RWPE2 (cell line): Measurements from ENCODE around the gene MYOCD.
"Not testable (repeated sequence)": the region's sequence is repeated elsewhere in the genome, so short reads cannot be mapped to it uniquely, and the experiment has no call there.

Source experiments
- ATAC-seq: fragments of 200-7000 bp; cut with Tn5 transposase; 3 replicates; pipeline ENCODE4 v1.9.1; 2021; ENCODE audit warnings: low read depth
- DNase-seq: peaks from one replicate; pipeline ENCODE4 v3.0.0-alpha.2; 2020; ENCODE audit warnings: low spot score
- H3K27ac ChIP-seq: fragments of 450-650 bp; 2 replicates; pipeline ENCODE4 v1.5.1; 2017; ENCODE audit warnings: mild to moderate bottlenecking; ENCODE audit not compliant: poor library complexity, severe bottlenecking
- H3K27me3 ChIP-seq: fragments of 250-450 bp; sonication (Bioruptor Pico); 2 replicates; pipeline ENCODE4 v1.5.1; 2021; ENCODE audit warnings: mild to moderate bottlenecking, moderate library complexity; ENCODE audit not compliant: insufficient read depth, poor library complexity, severe bottlenecking
- H3K36me3 ChIP-seq: fragments of 250-450 bp; sonication (Bioruptor Pico); 2 replicates; pipeline ENCODE4 v1.5.1; 2020; ENCODE audit warnings: low read depth, mild to moderate bottlenecking, moderate library complexity
- H3K4me1 ChIP-seq: fragments of 250-450 bp; sonication (Bioruptor Pico); 2 replicates; pipeline ENCODE4 v1.5.1; 2021; ENCODE audit warnings: mild to moderate bottlenecking, moderate library complexity; ENCODE audit not compliant: insufficient read depth, poor library complexity, severe bottlenecking
- H3K4me3 ChIP-seq: fragments of 250-450 bp; sonication (Bioruptor Pico); 2 replicates; pipeline ENCODE4 v1.5.1; 2021; ENCODE audit warnings: mild to moderate bottlenecking, moderate library complexity; ENCODE audit not compliant: severe bottlenecking
- H3K9me3 ChIP-seq: fragments of 250-450 bp; sonication (Bioruptor Pico); 2 replicates; pipeline ENCODE4 v1.5.1; 2021; ENCODE audit warnings: mild to moderate bottlenecking, moderate library complexity; ENCODE audit not compliant: severe bottlenecking
- CTCF ChIP-seq: fragments of 450-650 bp; IDR thresholded peaks from one replicate; pipeline ENCODE4 v1.5.1; 2017; ENCODE audit warnings: mild to moderate bottlenecking, moderate library complexity; ENCODE audit not compliant: poor library complexity, severe bottlenecking

Gene MYOCD

GRCh38 chr17:12627177-12627629 lies 38.5 kb upstream of the MYOCD start:
- H3K27ac ChIP-seq = peak overlapping the region; percentile 48
- peaks cover 8% of the 10 kb centered on the region for H3K4me1 ChIP-seq
- H3K4me3 ChIP-seq = no peak overlapping the region
- DNase-seq (peak; percentile 75), ATAC-seq (peak; percentile 88)
- no peaks in the 10 kb centered on the region for H3K27me3 ChIP-seq
- TF ChIP-seq CTCF = no peak
- H3K9me3 ChIP-seq = no peaks in the 10 kb centered on the region
- H3K36me3 ChIP-seq = no peaks in the 10 kb centered on the region

GRCh38 chr17:12627781-12628451 lies 37.8 kb upstream of the MYOCD start:
- Histone ChIP-seq H3K27ac (peak overlapping the region; percentile 48), H3K9me3 (no peaks in the 10 kb centered on the region), H3K4me3 (no peak overlapping the region), H3K4me1 (peaks cover 8% of the 10 kb centered on the region), H3K27me3 (no peaks in the 10 kb centered on the region), H3K36me3 (no peaks in the 10 kb centered on the region)
- ATAC-seq (peak; percentile 38), DNase-seq (no peak)
- TF ChIP-seq CTCF = no peak

GRCh38 chr17:12631076-12631475 lies 34.6 kb upstream of the MYOCD start:
- no peaks in the 10 kb centered on the region for H3K36me3 ChIP-seq
- H3K27me3 ChIP-seq = no peaks in the 10 kb centered on the region
- no peak for ATAC-seq
- no peak for TF ChIP-seq CTCF
- DNase-seq = no peak
- H3K4me1 ChIP-seq = peaks cover 8% of the 10 kb centered on the region
- no peak overlapping the region for H3K4me3 ChIP-seq
- H3K27ac ChIP-seq = no peak overlapping the region
- no peaks in the 10 kb centered on the region for H3K9me3 ChIP-seq

GRCh38 chr17:12632785-12633184 lies 32.9 kb upstream of the MYOCD start:
- ATAC-seq (no peak), DNase-seq (no peak)
- Histone ChIP-seq H3K27ac (no peak overlapping the region), H3K27me3 (no peaks in the 10 kb centered on the region), H3K36me3 (no peaks in the 10 kb centered on the region), H3K4me3 (no peak overlapping the region), H3K4me1 (peaks cover 9% of the 10 kb centered on the region), H3K9me3 (no peaks in the 10 kb centered on the region)
- TF ChIP-seq CTCF = no peak

- H3K9me3 ChIP-seq = no peaks in the 10 kb centered on the region
- no peak for TF ChIP-seq CTCF
- peaks cover 5% of the 10 kb centered on the region for H3K4me1 ChIP-seq
- H3K4me3 ChIP-seq = no peak overlapping the region
- H3K36me3 ChIP-seq = no peaks in the 10 kb centered on the region
- H3K27me3 ChIP-seq = no peaks in the 10 kb centered on the region
- no peak for DNase-seq
- no peak overlapping the region for H3K27ac ChIP-seq
- ATAC-seq = no peak
Measured at GRCh38 chr17:12634789-12635414, 30.8 kb upstream of the MYOCD start.

- not testable (repeated sequence) for H3K36me3 ChIP-seq, H3K4me1 ChIP-seq, H3K27me3 ChIP-seq, H3K27ac ChIP-seq, ATAC-seq, H3K4me3 ChIP-seq, H3K9me3 ChIP-seq, DNase-seq
Measured at GRCh38 chr17:12635996-12636395, 29.7 kb upstream of the MYOCD start.
